ENCODE measurements around the gene MESP1. TPM values are rescaled to one million over a fixed set of nuclear protein-coding genes. Genes with fewer than 3 reads are reported as not detected.

The MESP1 gene
- total RNA-seq, 1 donor from 2014 or later, result 2.7 TPM

DNA sequence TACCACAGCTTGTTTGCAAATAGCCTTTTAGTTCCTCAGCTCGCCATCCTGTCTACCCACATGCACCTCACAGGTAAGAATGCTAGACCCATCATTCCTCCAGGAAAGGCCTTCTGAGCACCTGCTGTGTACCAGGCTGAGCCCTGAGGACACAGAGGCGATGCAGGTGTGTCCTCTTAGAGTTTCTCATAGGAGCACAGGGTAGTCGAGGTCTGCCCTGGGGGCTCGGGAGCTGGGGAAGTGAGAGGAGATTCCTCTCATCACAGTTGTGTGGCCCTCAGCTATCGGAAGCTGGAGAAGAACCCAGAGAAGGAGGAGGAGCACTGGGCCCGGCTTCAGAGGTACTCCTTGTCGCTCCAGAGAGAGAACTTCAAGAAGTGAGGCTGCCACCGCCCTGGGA, 8.0 kb downstream of the MESP1 start:
- Histone ChIP-seq H3K36me3 (no peaks in the 10 kb centered on the region), H3K9me3 (no peaks in the 10 kb centered on the region), H3K27me3 (no peaks in the 10 kb centered on the region), H3K27ac (no peak overlapping the region), H3K4me3 (no peak overlapping the region), H3K4me1 (no peaks in the 10 kb centered on the region)
- intact Hi-C loops (cut with DNase I), result no loop called here
- no peak for DNase-seq (ENCODE audit: extremely low spot score in 2 of 2)
- TF ChIP-seq, protein P1, sequence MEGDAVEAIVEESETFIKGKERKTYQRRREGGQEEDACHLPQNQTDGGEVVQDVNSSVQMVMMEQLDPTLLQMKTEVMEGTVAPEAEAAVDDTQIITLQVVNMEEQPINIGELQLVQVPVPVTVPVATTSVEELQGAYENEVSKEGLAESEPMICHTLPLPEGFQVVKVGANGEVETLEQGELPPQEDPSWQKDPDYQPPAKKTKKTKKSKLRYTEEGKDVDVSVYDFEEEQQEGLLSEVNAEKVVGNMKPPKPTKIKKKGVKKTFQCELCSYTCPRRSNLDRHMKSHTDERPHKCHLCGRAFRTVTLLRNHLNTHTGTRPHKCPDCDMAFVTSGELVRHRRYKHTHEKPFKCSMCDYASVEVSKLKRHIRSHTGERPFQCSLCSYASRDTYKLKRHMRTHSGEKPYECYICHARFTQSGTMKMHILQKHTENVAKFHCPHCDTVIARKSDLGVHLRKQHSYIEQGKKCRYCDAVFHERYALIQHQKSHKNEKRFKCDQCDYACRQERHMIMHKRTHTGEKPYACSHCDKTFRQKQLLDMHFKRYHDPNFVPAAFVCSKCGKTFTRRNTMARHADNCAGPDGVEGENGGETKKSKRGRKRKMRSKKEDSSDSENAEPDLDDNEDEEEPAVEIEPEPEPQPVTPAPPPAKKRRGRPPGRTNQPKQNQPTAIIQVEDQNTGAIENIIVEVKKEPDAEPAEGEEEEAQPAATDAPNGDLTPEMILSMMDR (IDR thresholded peaks at IDR 0.05), result no peak
- TF ChIP-seq POLR2AphosphoS5 (IDR thresholded peaks at IDR 0.05; ENCODE audit: insufficient read depth in 1 of 2, low read depth in 1 of 2) (no peak), POLR2A (IDR thresholded peaks at IDR 0.05) (no peak)

DNA sequence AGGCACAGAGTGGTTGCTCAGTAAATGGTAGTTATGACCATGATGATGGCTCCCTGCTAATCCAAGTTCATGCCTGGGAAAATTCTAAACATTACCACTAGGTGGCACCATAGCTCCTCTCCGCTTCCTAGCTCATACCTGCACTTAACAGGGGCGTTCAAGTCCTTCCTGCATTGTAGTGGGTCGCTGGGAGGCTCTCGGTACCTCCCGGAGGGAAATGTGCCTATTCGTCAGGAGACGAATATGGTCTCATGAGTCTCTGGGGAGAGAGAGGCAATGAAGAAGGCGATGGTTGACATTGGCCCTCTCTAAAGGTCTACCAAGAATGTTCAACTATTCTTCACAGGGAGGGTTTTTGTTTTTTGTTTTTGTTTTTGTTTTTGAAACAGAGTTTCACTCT, 10.9 kb downstream of the MESP1 start:
- DNase-seq (ENCODE audit: extremely low spot score in 2 of 2), result no peak
- H3K9me3 ChIP-seq, result no peaks in the 10 kb centered on the region
- no peak overlapping the region for H3K4me3 ChIP-seq
- H3K27ac ChIP-seq, result no peak overlapping the region
- H3K27me3 ChIP-seq, result no peaks in the 10 kb centered on the region
- no peaks in the 10 kb centered on the region for H3K4me1 ChIP-seq
- intact Hi-C loops (cut with DNase I), result no loop called here
- TF ChIP-seq, protein P1 (IDR thresholded peaks at IDR 0.05), result peak; percentile 72 to 89 (median 89)
- TF ChIP-seq POLR2A (IDR thresholded peaks at IDR 0.05) (no peak), POLR2AphosphoS5 (IDR thresholded peaks at IDR 0.05; ENCODE audit: insufficient read depth in 1 of 2, low read depth in 1 of 2) (no peak)
- no peaks in the 10 kb centered on the region for H3K36me3 ChIP-seq

DNA sequence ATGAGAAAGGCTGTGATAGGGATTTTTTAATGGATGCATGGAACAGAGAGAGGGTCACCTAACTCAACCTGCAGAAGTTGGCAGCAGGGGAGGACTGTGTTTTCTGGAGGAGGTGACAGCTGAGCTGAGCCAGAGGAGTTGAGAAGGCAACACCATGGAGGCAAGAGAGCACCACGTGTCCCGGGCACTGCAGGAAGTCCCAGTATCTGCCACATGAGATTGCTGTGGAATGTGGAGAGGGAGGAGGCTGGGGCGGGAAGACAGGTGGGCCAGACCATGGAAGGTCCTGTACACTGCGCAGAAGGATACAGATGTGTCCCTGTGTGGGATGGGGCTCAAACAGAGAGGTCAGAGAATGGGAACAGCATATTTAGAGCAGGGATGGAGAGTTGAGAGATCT, 15.3 kb downstream of the MESP1 start:
- Histone ChIP-seq H3K36me3 (no peaks in the 10 kb centered on the region), H3K27ac (no peak overlapping the region), H3K27me3 (no peaks in the 10 kb centered on the region), H3K9me3 (no peaks in the 10 kb centered on the region), H3K4me3 (no peak overlapping the region), H3K4me1 (no peaks in the 10 kb centered on the region)
- intact Hi-C loops (cut with DNase I), result no loop called here
- no peak for DNase-seq (ENCODE audit: extremely low spot score in 2 of 2)
- TF ChIP-seq, protein P1 (IDR thresholded peaks at IDR 0.05), result no peak
- no peak for TF ChIP-seq POLR2AphosphoS5 (IDR thresholded peaks at IDR 0.05; ENCODE audit: insufficient read depth in 1 of 2, low read depth in 1 of 2)
- TF ChIP-seq POLR2A (IDR thresholded peaks at IDR 0.05), result no peak

DNA sequence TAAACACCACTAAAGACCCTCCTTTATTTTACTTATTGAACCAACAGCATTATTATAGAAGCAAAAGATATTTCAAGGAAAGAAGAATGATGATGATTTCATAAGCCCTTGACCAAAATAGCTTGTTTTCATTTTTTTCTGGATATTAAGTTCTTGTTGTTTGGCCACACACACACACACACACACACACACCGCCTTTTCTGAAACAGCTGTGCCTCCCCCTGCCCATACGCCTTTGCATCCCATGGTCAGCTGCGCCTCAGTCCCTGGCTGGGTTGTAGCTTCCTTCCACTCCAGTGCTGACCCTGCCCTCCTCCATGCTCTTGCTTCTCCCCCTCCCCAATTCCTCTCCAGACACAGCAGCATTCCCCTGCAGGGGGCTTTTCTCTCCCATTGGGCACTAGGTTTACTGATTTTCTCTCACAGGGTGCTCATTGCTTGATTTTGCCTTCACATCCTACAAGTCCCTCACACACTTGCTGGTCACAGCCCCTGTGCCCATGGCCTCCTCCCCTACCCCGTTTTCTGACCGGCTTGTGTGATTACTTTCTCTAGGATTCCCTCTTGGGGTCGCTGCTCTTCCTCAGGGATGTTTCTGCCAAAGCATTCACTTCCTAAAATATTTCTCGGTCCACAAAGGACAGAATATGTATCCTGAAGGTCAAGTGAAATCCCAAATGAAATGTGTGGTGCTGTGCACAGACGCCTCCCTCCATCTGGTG, 18.4 kb downstream of the MESP1 start:
- no peaks in the 10 kb centered on the region for H3K36me3 ChIP-seq
- H3K9me3 ChIP-seq, result no peaks in the 10 kb centered on the region
- intact Hi-C loops (cut with DNase I), result no loop called here
- no peak overlapping the region for H3K27ac ChIP-seq
- no peaks in the 10 kb centered on the region for H3K27me3 ChIP-seq
- no peak for TF ChIP-seq POLR2A (IDR thresholded peaks at IDR 0.05)
- TF ChIP-seq, protein P1 (IDR thresholded peaks at IDR 0.05), result no peak
- H3K4me1 ChIP-seq, result no peaks in the 10 kb centered on the region
- H3K4me3 ChIP-seq, result no peak overlapping the region
- no peak for DNase-seq (ENCODE audit: extremely low spot score in 2 of 2)

DNA sequence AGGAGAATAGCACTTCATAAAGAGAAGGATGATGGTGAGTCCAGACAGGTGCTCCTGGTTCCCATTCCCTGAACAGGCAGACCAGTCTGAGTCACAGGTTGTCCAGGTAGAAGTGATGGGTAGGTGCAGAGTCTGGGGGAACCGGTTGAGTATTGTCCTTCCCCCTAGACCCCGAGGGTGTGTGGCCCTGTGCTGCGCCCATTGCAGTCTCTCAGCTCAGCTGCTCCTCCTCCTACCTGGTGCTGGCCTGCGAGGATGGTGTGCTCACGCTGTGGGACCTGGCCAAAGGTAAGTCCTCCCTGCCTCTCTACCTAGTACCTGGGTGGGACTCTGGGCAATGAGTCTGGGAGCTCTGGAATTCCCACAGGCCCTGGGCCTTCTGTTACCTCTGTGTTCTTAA, 19.8 kb downstream of the MESP1 start:
- Histone ChIP-seq H3K4me3 (no peak overlapping the region), H3K27ac (no peak overlapping the region), H3K36me3 (no peaks in the 10 kb centered on the region), H3K27me3 (no peaks in the 10 kb centered on the region), H3K4me1 (no peaks in the 10 kb centered on the region), H3K9me3 (no peaks in the 10 kb centered on the region)
- no peak for TF ChIP-seq POLR2AphosphoS5 (IDR thresholded peaks at IDR 0.05; ENCODE audit: insufficient read depth in 1 of 2, low read depth in 1 of 2)
- TF ChIP-seq, protein P1 (IDR thresholded peaks at IDR 0.05), result no peak
- TF ChIP-seq POLR2A (IDR thresholded peaks at IDR 0.05), result no peak
- intact Hi-C loops (cut with DNase I), result no loop called here
- no peak for DNase-seq (ENCODE audit: extremely low spot score in 2 of 2)
